Measurements from ENCODE around the gene HAUS1. TPM values are rescaled to one million over a fixed set of nuclear protein-coding genes. Genes with fewer than 3 reads are reported as not detected.
A peak's percentile ranks its signal among the peaks of the same experiment; 100 is the strongest.
"Not testable (repeated sequence)": the region's sequence is repeated elsewhere in the genome, so short reads cannot be mapped to it uniquely, and the experiment has no call there.

Gene HAUS1
- total RNA-seq, 4 donors from 2014 or later = 16.2 to 36.0 (median 33.6) TPM

GRCh38 chr18:46080156-46080555, 24.0 kb upstream of the HAUS1 start:
- peaks cover 2 to 77% of the 10 kb centered on the region in 2 donors for H3K36me3 ChIP-seq
- no peak for ATAC-seq
- WGBS, 2 donors (ENCODE audit: low coverage in 1 of 2) = 76 to 89% methylated on average over 1 of the region's 1 CpG

GRCh38 chr18:46084431-46084830, 19.8 kb upstream of the HAUS1 start:
- H3K4me1 ChIP-seq = no peaks in the 10 kb centered on the region
- peaks cover 5 to 100% of the 10 kb centered on the region in 2 donors for H3K36me3 ChIP-seq
- no peaks in the 10 kb centered on the region for H3K9me3 ChIP-seq
- no peak for TF ChIP-seq EP300 (IDR thresholded peaks at IDR 0.05)
- TF ChIP-seq POLR2AphosphoS5 (IDR thresholded peaks at IDR 0.05) = no peak
- no peak for TF ChIP-seq POLR2A (IDR thresholded peaks at IDR 0.05)
- TF ChIP-seq CTCF (IDR thresholded peaks at IDR 0.05) = no peak
- ATAC-seq = no peak
- H3K27me3 ChIP-seq = no peaks in the 10 kb centered on the region
- H3K27ac ChIP-seq = no peak overlapping the region
- no peak overlapping the region for H3K4me3 ChIP-seq
- 73 to 81% methylated on average over 2 of the region's 2 CpGs for WGBS, 2 donors (ENCODE audit: low coverage in 1 of 2)

More at GRCh38 chr18:46080156-46080555, 24.0 kb upstream of the HAUS1 start:
- Histone ChIP-seq H3K4me1 (peaks cover 0 to 7% (median 0%) of the 10 kb centered on the region in 3 donors), H3K27me3 (no peaks in the 10 kb centered on the region), H3K4me3 (no peak overlapping the region), H3K9me3 (no peaks in the 10 kb centered on the region), H3K27ac (peak overlapping the region in 1 of 4 donors; percentile 4)
- TF ChIP-seq POLR2A (IDR thresholded peaks at IDR 0.05) = no peak
- TF ChIP-seq EP300 (IDR thresholded peaks at IDR 0.05) = no peak
- no peak for TF ChIP-seq POLR2AphosphoS5 (IDR thresholded peaks at IDR 0.05)
- TF ChIP-seq CTCF (IDR thresholded peaks at IDR 0.05) = no peak

GRCh38 chr18:46088501-46088900, 15.7 kb upstream of the HAUS1 start:
- WGBS, 2 donors (ENCODE audit: low coverage in 1 of 2) = 83 to 88% methylated on average over 5 to 8 of the region's 8 CpGs
- not testable (repeated sequence) for ATAC-seq

GRCh38 chr18:46095532-46095931, 8.7 kb upstream of the HAUS1 start:
- Histone ChIP-seq H3K27ac (peak overlapping the region in 2 of 4 donors; percentile 81 to 94), H3K27me3 (no peaks in the 10 kb centered on the region), H3K4me3 (no peak overlapping the region), H3K4me1 (peaks cover 3 to 73% (median 15%) of the 10 kb centered on the region in 3 donors), H3K9me3 (no peaks in the 10 kb centered on the region), H3K36me3 (peaks cover 0 to 43% of the 10 kb centered on the region in 2 donors)
- 93% methylated on average over 10 of the region's 10 CpGs; no CpG with 5 or more reads in 1 of the 2 donors for WGBS, 2 donors (ENCODE audit: low coverage in 1 of 2)
- TF ChIP-seq POLR2A (IDR thresholded peaks at IDR 0.05) (no peak), POLR2AphosphoS5 (IDR thresholded peaks at IDR 0.05) (no peak), EP300 (IDR thresholded peaks at IDR 0.05) (no peak), CTCF (IDR thresholded peaks at IDR 0.05) (no peak)
- no peak for ATAC-seq

More at GRCh38 chr18:46088501-46088900, 15.7 kb upstream of the HAUS1 start:
- H3K4me3 ChIP-seq, H3K27ac ChIP-seq, H3K27me3 ChIP-seq, H3K9me3 ChIP-seq: not testable (repeated sequence)
- peaks cover 4 to 100% of the 10 kb centered on the region in 2 donors for H3K36me3 ChIP-seq
- peaks cover 0 to 35% (median 0%) of the 10 kb centered on the region in 3 donors for H3K4me1 ChIP-seq

- Histone ChIP-seq H3K9me3 (no peaks in the 10 kb centered on the region), H3K4me1 (peaks cover 3 to 61% (median 15%) of the 10 kb centered on the region in 3 donors), H3K4me3 (peak overlapping the region; percentile 68 to 75), H3K27ac (peak overlapping the region; percentile 29 to 94 (median 86)), H3K27me3 (no peaks in the 10 kb centered on the region), H3K36me3 (peaks cover 0 to 31% of the 10 kb centered on the region in 2 donors)
- no peak for ATAC-seq
- WGBS, 2 donors (ENCODE audit: low coverage in 1 of 2) = 12 to 49% methylated on average over 18 to 19 of the region's 22 CpGs
- no peak for TF ChIP-seq EP300 (IDR thresholded peaks at IDR 0.05)
- no peak for TF ChIP-seq POLR2A (IDR thresholded peaks at IDR 0.05)
- no peak for TF ChIP-seq CTCF (IDR thresholded peaks at IDR 0.05)
- no peak for TF ChIP-seq POLR2AphosphoS5 (IDR thresholded peaks at IDR 0.05)
These were observed 7.4 kb upstream of the HAUS1 start for GRCh38 chr18:46096651-46097300.

Measured in gastroesophageal sphincter (tissue), 4 donors.